HG02973 (cell line): ENCODE measurements around the gene ADAMTS8.

Experiments used
- ATAC-seq: cut with Tn5 transposase; IDR thresholded peaks from one replicate; pipeline ENCODE4 v1.9.1; 2021; ENCODE audit warnings: moderate library complexity; ENCODE audit not compliant: unreplicated experiment

The ADAMTS8 gene

DNA sequence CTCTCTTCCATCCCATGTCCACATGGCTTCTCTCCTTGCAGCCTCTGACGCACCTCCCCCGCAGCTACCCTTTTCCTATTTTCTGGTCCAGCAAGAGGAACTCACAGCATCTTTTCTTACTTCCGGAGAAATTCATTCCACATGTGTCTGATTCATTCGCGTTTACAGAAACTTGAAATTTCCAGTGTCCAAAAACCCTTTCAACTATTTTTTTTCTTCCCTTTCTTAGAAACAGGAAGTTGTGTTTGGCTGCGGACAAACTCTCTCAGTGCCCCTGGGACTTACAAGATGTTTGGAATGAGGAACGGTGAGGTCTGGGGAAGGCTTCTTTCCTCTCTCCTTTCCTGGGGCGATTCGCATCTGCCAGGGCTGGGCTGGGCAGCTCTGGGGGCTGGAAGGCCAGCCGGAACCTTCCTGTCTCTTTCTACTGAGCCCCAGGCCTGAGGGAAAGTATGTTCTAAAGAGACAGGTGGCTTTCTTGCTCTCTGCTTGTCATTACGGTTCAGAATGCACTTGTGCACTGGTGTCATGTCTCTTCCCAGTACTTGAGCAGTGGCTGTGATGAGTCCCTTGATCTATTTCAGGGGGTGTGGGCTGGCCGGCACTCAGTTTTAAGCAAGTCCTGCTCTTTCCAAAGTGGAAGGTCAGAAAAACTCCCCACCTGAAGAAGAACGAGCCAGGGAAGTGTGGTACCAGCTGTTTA, 27.5 kb downstream of the ADAMTS8 start:
- no peak for ATAC-seq

DNA sequence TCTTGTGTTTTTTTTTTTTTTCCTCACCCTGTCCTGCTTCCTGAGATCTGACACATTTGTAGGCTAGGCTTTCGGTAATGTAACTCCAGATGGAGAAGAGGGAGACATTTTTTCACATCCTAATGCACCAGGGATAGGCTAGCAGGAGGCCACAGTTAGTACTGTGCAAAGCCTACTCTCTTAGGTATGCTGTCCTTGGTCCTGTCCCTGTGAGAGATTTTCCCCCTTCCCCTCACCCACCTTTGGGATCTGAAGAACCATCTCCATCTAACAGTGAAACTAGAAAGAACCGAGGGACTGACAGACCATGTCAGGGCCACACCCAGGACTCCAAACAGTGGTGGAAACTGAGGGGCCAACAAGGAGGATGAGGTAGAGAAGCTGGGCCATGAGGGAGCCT, 29.2 kb downstream of the ADAMTS8 start:
- ATAC-seq, result no peak

DNA sequence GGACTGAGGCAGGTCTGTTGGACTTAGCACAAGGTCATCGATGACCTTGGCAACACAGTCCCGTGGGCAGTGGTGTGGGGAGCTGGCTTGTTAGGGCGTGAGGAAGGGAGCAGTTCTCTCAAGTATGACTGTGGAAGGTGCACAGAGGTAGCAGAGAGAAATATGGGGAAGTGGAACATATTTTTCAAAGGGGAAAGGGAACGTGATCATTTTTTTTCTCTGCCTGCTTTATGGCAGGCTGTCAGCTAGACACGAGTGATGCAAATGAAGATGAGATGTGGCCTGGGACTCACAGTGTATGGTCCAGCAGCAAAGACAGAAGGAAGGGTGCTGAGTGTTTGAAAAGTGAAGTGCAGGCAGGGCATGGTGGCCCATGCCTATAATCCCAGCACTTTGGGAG, 30.6 kb downstream of the ADAMTS8 start:
- ATAC-seq, result no peak

DNA sequence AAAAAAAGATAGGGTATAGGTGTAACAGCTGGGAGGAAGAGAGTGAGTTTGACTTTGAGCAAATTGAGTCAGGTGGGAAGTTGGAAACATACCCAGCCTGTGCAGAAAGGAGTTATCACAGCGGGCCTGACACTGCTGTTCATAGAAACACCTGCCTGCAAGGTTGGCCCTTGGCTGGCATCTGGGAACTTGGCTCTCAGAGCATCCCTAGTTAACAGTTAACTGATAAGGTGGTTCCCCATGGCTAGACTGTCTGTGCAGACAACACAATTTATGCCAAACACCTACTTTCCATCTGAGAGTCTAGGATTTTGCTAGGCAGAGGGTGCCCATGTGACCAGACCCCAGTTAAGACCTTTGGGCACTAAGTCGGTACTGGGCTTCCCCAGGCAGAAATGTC, 31.4 kb downstream of the ADAMTS8 start:
- no peak for ATAC-seq

DNA sequence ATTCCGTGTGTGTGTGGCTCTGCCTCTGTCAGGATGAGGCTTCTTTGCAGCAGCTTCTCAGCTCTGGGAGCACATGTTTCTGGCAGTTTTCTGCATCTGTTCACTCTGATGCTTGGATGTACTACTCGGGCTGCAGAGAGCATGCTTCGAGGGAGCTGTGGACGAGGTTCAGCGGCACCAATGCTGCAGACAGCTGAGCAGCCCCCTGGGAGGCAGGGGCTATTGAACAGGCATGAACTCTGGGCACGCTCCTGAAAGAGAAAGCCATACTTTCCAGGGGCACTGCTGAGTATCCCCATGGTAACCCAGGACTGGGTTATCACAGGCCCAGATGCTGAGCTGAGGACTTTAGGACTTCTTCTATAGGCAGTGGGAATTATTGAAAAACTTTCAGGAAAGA, 33.8 kb downstream of the ADAMTS8 start:
- no peak for ATAC-seq

DNA sequence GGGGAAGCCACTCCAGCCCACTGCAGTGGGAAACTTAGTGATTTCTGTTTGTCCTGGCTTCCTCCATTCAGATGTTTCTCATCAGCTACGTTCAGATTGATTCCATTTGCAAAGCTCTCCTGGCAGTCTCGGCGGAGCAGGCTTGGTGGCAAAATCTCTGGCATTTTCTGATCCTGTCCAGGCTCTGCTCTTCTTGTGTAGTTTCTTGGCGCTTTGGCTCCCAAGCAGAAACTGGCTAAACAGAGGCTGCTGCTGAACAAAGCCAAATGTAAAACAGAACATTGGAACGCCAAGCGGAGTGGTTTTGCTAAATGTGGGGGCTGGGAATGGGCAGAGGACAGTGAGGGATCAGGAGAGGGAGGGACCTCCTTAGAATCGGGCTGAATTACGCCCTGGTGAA, 36.7 kb downstream of the ADAMTS8 start:
- no peak for ATAC-seq

DNA sequence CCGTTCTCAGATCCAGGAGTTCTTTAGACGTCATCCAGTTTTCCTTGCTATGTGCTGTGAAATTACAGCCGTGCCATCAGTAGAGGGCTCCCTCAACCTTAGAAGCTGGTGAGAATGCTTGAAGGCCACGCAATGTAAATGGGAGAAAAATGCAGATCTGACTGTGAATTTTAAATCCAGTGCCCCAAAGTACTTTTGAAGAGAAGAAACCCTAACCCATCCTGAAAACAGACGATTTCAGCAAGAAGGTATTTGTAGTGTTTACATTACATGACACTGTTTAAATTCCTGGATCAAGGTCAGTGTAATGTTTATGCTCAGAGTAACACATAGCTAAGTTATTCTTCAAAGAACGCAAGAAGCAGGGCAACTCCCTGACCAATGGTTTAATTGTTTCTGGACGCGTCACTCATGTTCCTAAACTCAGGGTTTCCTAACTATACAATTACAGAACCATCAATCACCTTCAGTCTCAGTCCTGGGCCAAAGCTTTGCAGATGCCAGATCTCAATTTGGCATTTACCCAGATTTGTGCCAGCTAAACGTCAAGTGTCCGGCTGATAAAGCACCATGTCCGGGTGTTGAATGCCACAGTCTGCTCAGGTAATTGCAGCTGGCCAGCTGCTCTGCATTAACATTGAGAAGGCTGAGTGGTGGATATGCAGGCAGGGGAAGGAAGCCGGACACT, 38.2 kb downstream of the ADAMTS8 start:
- ATAC-seq, result no peak

DNA sequence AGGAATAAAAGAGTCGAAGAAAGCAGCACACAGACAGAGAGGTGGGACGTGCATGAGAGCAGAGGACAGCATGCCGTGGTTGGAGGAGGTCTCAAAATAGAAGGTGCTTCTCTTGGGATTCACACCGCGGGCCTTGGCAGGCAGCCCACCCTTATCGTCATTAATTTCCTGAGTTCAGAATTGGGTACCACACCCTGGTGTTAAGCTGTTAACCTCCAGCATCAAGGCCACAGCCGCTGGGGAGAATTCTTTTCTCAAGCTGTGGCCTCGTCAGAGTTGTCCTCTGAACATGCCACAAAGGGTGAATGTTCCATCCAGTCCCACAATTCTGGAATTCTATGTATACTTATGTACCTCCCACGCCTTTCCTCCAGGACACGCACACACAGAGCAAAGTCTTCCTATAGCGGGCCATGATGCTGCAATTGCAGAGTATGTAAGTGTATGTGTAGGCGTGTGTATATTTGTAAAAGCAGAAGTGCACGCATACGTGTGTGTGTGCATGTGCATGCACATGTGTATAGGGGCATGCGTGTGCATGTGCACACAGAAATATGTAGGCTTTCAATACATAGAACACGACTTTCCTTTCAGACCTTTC, 39.0 kb downstream of the ADAMTS8 start:
- no peak for ATAC-seq

DNA sequence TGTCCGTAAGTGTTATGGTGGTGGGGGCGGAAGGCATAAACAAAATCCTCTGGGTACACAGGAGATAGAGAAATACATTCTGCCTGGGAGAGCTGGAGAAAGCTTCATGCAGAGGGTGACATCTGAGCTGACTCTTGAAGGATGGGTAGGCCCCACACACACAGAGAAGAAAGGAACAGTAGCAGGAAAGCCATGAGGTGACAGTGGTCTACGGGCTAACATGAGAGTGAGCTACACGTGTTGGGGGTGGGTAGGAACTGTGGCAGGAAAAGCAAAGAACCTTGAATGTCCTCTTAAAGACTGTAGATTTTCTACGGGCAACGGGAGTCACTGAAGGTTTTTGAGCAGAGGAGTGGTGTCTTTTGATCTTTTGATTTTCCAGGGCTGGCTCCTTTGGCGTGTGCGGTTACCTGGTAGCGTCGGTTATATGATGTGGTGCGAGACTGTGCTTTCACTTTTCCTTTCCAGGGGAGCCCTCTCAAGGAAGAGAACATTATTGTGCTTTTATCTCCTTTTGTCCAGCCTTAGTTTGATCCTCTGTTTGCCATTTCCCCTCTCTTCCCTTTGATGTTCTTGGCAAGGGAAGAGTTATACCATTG, 39.7 kb downstream of the ADAMTS8 start:
- ATAC-seq, result no peak

DNA sequence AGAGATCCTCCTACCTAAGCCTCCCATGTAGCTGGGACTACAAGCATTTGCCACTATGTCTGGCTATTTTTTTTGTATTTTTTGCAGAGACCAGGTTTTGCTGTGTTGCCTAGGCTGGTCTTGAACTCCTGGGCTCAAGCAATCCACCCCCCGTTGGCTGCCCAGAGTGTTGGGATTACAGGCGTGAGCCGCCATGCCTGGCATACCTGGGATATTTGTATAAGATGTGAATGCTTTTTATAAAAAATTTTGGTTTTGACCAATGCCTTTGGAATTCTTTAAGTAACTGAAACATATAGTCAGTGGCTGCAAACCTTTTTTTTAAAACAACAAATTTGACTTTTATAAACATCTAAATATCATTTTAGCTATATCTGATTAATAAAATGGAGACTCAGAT, 42.4 kb downstream of the ADAMTS8 start:
- no peak for ATAC-seq

DNA sequence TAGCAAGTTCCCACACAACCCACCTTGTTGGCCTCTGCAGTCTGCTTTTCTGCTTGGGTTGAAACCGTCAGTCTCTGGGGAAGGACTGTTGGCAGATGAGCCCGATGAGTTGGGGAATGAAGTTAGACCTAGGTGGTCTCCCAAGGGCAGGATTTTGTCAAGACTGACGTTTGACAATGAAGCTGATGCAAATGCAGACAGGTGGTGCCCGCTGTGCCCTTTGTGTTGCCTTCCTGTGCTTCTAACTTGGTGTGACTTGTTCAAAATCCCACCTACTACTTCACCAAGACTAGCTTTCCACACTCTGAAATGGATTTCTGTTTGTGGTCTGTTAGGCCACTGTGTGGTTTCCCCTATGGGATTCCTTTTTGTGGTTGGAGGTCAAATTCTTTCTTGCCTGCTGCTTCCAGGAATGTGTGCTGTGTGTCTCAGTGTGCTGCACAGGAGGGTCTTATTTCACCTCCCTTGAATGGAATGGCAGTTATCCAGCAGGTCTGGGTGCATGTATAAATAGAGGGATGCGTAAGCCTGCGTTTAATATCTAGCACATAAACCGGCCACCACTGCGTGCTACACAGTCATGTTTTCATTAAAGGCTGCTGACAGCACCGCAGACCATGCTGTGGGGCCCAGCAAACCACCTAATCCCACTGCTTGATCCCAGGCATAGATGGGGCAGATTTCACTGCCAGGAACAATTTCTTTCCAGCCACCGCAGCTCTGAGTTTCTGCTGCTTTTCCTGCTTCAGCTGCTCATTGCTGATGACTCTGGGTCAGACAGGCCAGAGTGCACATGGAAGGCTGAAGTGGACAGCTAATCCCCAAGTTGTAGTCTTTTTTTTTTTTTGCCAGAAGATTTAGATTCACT, 44.8 kb downstream of the ADAMTS8 start:
- no peak for ATAC-seq

DNA sequence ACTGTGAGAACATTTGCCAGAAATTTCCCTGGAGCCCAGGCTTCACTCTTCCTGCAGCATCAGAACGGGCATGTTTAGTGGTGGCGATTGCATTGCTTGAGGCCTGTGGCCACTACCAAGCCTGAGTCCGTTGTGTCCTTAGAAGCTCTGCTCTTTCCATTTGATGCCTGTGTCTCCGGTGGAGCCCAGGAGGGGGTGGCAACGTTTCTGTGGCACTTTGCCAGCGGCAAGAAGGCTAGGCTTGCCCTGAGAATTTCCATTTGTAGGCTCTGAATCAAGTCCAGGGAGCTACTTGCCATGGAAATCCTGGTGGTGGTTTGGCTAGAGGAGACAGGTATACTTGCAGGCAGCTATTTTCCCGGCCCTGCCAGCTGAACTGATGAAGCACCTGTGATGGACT, 47.1 kb downstream of the ADAMTS8 start:
- ATAC-seq, result no peak

DNA sequence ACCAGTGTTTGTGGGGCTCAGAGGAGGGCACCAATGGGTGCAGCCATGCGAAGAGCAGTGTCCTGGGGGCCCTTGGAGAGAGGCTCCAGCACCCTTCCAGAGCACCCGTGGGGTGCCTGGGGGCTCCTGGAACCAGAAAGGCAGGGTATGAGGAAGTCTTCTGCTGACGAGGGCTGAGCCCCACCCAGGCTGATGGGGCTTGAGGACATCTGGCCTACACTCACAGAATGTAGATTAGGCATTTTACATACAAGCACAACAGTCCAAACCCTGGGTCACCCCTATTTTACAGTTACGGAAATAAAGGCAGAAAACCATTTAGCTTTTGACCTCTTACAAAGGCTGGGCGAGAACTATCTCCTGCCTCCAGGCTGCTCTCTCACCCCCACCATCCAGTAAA, 47.6 kb downstream of the ADAMTS8 start:
- ATAC-seq, result no peak

DNA sequence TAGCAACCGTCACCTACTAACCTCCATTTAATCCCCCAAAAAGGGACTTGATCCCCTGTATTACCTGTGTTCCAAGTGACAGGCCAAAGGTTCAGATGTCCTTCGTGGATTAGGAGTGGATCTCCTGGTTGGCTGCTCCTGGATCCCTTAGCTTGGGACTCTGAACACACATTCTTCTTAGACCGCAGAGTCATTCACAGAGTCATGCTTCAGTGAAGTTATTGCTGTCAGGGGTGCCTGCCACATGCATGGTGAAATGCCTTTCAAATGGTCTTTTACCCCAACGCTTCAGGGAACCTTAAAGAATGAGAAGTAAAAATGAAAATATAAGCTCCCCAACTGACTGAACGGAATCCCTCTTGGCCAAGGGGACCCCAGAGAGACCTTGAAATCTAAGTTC, 49.1 kb downstream of the ADAMTS8 start:
- no peak for ATAC-seq

DNA sequence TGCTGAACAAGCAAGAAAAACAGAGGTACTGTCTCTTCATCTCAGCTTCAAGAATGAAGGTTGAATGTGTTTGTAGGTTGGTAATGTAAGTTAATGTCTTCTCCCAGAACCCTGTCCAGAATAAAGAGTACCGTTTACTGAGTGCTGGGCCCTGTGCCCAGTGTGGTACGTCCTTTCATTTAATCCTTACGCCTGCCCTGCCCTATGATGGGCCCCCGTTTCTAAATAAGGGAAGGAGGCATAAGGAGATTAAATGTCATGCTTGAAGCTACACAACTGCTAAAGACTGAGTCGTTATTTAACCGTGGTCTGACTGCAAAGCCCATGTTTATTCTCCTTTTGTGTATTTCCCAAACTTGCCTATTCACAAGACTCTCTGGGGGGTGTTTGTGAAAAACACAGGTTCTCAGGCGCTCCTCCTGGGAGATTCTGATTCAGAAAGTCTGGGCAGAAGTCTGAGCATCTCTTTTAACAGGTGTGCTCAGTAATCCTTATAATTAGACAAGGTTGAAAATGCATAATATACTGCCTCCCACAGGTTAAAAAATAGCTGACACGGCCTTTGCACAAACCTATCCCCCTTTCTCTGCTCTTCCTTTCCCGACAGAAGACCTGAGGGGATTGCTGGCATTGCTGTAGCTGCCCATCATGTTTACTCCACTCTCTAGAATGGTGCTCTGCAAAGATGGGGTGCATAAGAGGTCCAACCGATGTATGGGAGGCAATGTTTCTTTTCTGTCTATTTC, 57.4 kb downstream of the ADAMTS8 start:
- no peak for ATAC-seq

DNA sequence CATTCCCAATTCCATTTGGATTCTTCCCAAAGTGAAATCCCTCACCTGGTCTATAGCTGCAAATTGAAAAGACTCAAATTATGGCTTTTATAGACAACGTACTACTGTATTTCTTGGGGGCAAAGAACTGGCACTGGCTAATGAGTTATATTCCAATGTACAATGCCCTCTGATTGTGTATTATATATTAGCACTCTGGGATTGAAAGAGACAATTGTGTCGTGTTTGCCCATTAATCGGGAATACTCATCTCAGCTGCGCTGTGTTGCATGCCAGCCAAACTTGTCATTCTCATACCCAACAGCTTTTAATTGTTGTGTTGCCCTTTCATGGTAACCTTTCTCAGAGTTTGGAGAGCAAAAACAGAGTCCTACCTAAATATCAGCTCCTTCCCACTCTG, 58.7 kb downstream of the ADAMTS8 start:
- ATAC-seq, result no peak

DNA sequence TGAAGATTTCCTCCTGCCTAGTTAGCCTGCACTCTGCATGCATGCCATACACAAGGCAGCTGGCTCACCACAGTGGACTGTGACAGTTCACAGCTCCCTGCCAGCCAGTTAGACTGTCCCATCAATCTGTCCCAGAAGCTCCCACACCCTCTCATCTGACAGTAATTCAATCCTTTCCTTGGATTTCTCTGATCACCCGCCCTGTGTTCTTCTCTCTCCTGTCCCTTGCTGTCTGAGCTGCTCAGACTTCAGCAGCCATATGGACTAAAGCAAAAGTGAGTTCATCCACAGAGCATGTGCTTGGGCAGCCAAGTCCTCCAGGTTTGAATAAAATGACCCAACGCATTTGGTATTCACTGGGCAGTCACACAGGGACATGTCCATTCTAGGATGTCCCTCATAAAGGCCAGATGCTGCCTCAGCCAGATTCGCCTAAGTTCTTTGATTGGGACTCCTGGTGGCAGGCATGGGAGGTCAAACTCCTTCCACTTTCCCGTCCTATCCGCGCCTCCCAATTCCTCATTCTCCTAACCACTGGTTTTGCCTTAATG, 59.2 kb downstream of the ADAMTS8 start:
- no peak for ATAC-seq

DNA sequence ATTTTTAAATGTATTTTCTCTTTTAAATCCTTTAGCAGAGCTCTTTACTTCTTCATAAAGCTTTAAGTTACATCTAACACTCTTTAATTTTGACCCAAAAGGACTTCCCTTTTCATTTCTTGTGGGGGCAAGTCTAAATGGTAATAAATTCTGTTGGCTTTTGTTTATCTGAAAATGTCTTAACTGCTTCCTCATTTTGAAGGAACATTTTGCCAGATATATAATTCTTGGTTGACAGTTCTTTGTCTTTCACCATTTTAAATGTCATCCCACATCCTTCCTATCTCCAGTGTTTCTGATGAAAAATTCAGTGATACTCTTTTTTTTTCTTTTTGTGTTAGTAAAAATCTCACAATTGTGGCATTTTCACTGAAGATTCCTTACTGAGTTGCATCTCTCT, 69.0 kb downstream of the ADAMTS8 start:
- no peak for ATAC-seq

DNA sequence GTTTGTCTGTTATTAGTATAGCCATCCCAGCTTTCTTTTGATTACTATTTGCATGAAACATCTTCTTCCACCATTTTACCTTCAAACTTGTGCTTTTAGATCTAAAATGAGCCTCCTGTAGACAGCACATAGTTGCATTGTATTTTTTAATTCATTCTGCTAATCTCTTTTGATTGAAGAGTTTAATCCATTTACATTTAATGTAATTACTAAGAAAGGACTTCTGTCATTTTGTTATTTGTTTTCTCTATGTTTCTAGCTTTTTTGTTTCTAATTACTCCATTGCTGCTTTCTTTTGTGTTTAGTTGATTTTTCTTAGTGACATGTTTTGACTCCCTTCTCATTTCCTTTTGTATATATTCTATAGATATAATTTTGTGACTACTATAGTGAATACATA, 70.0 kb downstream of the ADAMTS8 start:
- ATAC-seq, result no peak
